WTC11 (cell line): ENCODE measurements around the gene OSCP1.

ENCODE experiments used
- CBFB ChIP-seq: sonication (generic); formaldehyde crosslinking; IDR thresholded peaks from 2 replicates; pipeline ENCODE4 v1.8.1; 2022; ENCODE audit warnings: mild to moderate bottlenecking, low read depth, missing genetic modification reagents
- CREB1 ChIP-seq: sonication (generic); formaldehyde crosslinking; IDR thresholded peaks from 2 replicates; pipeline ENCODE4 v1.8.0; 2023; ENCODE audit warnings: mild to moderate bottlenecking, missing genetic modification reagents
- PREB ChIP-seq: sonication (generic); formaldehyde crosslinking; IDR thresholded peaks from 2 replicates; pipeline ENCODE4 v1.8.1; 2022; ENCODE audit warnings: mild to moderate bottlenecking, missing genetic modification reagents, moderate library complexity, borderline replicate concordance
- RELA ChIP-seq: sonication (generic); formaldehyde crosslinking; IDR thresholded peaks from 2 replicates; pipeline ENCODE4 v1.8.1; 2022; ENCODE audit warnings: missing genetic modification reagents, mild to moderate bottlenecking, borderline replicate concordance
- STAT6 ChIP-seq: sonication (generic); formaldehyde crosslinking; conservative IDR thresholded peaks from 2 replicates; pipeline ENCODE4 v1.8.1; 2023; ENCODE audit warnings: mild to moderate bottlenecking, low read depth, missing genetic modification reagents, moderate library complexity
- ZBTB43 ChIP-seq: sonication (generic); formaldehyde crosslinking; IDR thresholded peaks from 2 replicates; pipeline ENCODE4 v1.8.1; 2023; ENCODE audit warnings: mild to moderate bottlenecking, missing genetic modification reagents
- ZMAT4 ChIP-seq: fragments of 250-450 bp; sonication (Bioruptor Pico); IDR thresholded peaks from 2 replicates; pipeline ENCODE4 v1.9.0; 2021; ENCODE audit warnings: mild to moderate bottlenecking
- ZNF317 ChIP-seq: sonication (generic); formaldehyde crosslinking; IDR thresholded peaks from 2 replicates; pipeline ENCODE4 v1.8.1; 2023; ENCODE audit warnings: low read depth, mild to moderate bottlenecking, moderate library complexity, missing genetic modification reagents, borderline replicate concordance
- TF ChIP-seq, protein P1 (sequence below): fragments of 200-600 bp; IDR thresholded peaks from 2 replicates; pipeline ENCODE4 v1.8.0; 2022; ENCODE audit warnings: antibody characterized with exemption
- TF ChIP-seq, protein P2 (sequence below): fragments of 250-450 bp; sonication (Bioruptor Pico); conservative IDR thresholded peaks from 2 replicates; pipeline ENCODE4 v1.9.0; 2021; ENCODE audit warnings: mild to moderate bottlenecking
- TF ChIP-seq, protein P3 (sequence below): sonication (generic); formaldehyde crosslinking; IDR thresholded peaks from 2 replicates; pipeline ENCODE4 v1.8.1; 2023; ENCODE audit warnings: mild to moderate bottlenecking, missing genetic modification reagents
- TF ChIP-seq, protein P4 (sequence below): sonication (generic); formaldehyde crosslinking; IDR thresholded peaks from 2 replicates; pipeline ENCODE4 v1.8.1; 2023; ENCODE audit warnings: mild to moderate bottlenecking, missing genetic modification reagents, moderate library complexity
- TF ChIP-seq, protein P5 (sequence below): sonication (generic); formaldehyde crosslinking; IDR thresholded peaks from 2 replicates; pipeline ENCODE4 v1.8.0; 2022; ENCODE audit warnings: mild to moderate bottlenecking, missing genetic modification reagents

DNA sequence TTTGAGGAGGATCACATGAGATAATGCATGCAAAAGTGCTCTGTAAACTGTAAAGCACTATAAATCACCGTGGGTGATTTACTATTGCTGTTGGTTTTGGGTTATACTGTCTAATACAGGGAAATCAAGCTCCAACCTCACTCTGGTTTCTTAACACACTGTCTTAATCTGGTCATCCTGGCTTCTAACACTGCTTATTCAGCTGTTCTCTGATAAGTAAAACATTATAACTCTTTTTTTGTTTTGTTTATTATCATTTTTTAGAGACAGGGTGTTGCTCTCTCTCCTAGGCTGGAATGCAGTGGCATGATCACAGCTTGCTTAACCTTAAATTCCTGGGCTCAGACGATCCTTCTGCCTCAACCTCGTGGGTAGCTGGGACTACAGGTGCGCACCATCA, 30.7 kb downstream of the OSCP1 start:
- TF ChIP-seq ZNF317 (no peak), STAT6 (CRISPR knock-in tag) (no peak), RELA (no peak), CBFB (CRISPR knock-in tag) (no peak), CREB1 (CRISPR knock-in tag) (no peak), ZBTB43 (CRISPR knock-in tag) (no peak), PREB (CRISPR knock-in tag) (no peak), ZMAT4 (CRISPR knock-in tag) (no peak)
- TF ChIP-seq, protein P1, sequence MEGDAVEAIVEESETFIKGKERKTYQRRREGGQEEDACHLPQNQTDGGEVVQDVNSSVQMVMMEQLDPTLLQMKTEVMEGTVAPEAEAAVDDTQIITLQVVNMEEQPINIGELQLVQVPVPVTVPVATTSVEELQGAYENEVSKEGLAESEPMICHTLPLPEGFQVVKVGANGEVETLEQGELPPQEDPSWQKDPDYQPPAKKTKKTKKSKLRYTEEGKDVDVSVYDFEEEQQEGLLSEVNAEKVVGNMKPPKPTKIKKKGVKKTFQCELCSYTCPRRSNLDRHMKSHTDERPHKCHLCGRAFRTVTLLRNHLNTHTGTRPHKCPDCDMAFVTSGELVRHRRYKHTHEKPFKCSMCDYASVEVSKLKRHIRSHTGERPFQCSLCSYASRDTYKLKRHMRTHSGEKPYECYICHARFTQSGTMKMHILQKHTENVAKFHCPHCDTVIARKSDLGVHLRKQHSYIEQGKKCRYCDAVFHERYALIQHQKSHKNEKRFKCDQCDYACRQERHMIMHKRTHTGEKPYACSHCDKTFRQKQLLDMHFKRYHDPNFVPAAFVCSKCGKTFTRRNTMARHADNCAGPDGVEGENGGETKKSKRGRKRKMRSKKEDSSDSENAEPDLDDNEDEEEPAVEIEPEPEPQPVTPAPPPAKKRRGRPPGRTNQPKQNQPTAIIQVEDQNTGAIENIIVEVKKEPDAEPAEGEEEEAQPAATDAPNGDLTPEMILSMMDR = no peak
- TF ChIP-seq, protein P2, sequence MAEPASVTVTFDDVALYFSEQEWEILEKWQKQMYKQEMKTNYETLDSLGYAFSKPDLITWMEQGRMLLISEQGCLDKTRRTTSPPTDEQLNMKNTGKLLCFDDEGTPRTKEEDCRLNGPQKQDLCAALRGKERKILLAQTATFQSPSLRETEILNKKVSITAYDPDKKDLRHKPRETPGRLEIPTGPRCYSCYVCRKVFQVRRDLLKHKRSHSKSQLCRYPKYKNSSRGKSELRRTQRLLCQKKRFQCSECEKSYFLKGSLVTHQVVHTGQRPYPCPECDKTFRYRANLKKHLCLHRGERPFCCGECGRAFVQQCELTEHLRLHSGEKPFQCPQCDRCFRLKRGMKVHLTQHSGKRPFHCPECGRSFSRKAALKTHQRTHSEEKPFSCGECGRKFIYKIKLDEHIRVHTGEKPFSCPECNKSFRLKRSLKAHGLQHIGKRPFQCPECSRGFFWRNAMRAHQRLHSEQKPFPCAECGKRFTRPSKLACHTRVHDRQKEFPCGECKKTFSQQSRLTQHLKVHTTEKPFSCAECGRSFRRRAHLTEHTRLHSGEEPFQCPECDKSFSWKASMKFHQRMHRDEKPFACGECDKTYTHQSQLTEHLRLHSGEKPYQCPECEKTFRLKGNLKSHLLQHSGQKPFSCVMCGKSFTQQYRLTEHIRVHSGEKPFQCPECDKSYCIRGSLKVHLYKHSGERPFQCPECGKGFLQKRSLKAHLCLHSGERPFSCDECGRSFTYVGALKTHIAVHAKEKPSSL (CRISPR knock-in tag) = no peak
- TF ChIP-seq, protein P3, sequence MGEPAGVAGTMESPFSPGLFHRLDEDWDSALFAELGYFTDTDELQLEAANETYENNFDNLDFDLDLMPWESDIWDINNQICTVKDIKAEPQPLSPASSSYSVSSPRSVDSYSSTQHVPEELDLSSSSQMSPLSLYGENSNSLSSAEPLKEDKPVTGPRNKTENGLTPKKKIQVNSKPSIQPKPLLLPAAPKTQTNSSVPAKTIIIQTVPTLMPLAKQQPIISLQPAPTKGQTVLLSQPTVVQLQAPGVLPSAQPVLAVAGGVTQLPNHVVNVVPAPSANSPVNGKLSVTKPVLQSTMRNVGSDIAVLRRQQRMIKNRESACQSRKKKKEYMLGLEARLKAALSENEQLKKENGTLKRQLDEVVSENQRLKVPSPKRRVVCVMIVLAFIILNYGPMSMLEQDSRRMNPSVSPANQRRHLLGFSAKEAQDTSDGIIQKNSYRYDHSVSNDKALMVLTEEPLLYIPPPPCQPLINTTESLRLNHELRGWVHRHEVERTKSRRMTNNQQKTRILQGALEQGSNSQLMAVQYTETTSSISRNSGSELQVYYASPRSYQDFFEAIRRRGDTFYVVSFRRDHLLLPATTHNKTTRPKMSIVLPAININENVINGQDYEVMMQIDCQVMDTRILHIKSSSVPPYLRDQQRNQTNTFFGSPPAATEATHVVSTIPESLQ = no peak
- TF ChIP-seq, protein P4, sequence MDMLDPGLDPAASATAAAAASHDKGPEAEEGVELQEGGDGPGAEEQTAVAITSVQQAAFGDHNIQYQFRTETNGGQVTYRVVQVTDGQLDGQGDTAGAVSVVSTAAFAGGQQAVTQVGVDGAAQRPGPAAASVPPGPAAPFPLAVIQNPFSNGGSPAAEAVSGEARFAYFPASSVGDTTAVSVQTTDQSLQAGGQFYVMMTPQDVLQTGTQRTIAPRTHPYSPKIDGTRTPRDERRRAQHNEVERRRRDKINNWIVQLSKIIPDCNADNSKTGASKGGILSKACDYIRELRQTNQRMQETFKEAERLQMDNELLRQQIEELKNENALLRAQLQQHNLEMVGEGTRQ = no peak
- TF ChIP-seq, protein P5, sequence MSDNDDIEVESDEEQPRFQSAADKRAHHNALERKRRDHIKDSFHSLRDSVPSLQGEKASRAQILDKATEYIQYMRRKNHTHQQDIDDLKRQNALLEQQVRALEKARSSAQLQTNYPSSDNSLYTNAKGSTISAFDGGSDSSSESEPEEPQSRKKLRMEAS (CRISPR knock-in tag) = no peak
